Muscle layer of colon (tissue), 2 donors: ENCODE data around the gene RAI1.

Source experiments
- H3K27ac ChIP-seq: one replicate; pipeline ENCODE4 v1.7.0; 2013; ENCODE audit warnings: low read depth, mild to moderate bottlenecking, low read length, moderate library complexity
- H3K27me3 ChIP-seq, 2 donors: one replicate each; pipeline ENCODE4 v1.7.0; 2013; ENCODE audit warnings: low read length in 2 of 2, mild to moderate bottlenecking in 2 of 2; ENCODE audit not compliant: insufficient read depth in 2 of 2, control insufficient read depth in 1 of 2
- H3K36me3 ChIP-seq: one replicate; pipeline ENCODE4 v1.7.0; 2013; ENCODE audit warnings: mild to moderate bottlenecking, low read length; ENCODE audit not compliant: insufficient read depth
- H3K4me1 ChIP-seq: one replicate; pipeline ENCODE4 v1.7.0; 2013; ENCODE audit warnings: mild to moderate bottlenecking, low read length; ENCODE audit not compliant: insufficient read depth
- H3K4me3 ChIP-seq, 2 donors: one replicate each; pipeline ENCODE4 v1.7.0; 2013; ENCODE audit warnings: low read length in 2 of 2, low read depth in 1 of 2, mild to moderate bottlenecking in 1 of 2, moderate library complexity in 1 of 2
- H3K9ac ChIP-seq: one replicate; pipeline ENCODE4 v1.7.0; 2013; ENCODE audit warnings: low read length
- H3K9me3 ChIP-seq: one replicate; pipeline ENCODE4 v1.7.0; 2013; ENCODE audit warnings: mild to moderate bottlenecking, low read length
- donor health status: abdominal sarcoma.
- donor health status: Adenocarcinoma of cecum.

Gene RAI1

DNA sequence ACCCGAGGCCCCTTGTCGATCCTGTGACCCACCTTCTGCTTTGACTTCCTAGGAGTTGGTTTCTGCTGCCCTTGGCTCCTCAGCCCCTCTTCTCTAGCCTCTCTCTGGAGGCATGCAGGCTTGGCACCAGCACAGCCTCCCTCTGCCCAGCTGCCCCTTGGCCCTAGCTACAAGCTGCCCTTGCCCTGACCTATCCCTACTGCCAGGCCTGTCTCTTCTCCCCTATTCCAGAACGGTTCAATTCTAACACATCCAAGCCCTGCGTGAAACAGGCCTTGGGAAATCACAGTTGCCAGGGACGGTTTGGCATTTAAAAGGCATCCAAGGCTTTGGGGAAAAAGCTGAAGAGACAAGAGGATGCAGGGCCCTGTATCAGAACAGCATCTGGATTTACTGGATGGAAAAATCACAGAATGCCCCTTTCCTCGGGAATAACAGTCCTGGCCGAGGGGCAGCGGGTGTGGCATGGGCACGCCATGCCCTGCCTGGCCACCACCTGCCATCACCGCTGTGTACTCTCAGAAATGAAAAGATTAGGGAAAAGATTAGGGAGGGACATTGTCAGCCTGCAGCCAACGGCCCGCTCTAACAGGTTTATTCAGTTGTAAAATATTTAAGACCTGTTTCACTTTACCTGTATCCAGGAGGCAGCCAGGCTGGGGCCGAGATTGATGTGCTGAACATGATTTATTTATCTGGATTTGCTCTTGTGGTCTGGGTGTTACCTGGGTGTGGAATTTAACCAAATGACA is 15.8 kb downstream of the RAI1 start:
- Histone ChIP-seq H3K36me3 (no peaks in the 10 kb centered on the region), H3K27me3 (no peaks in the 10 kb centered on the region), H3K4me3 (no peak overlapping the region), H3K9ac (no peak overlapping the region), H3K4me1 (peaks cover 80% of the 10 kb centered on the region), H3K9me3 (no peaks in the 10 kb centered on the region), H3K27ac (peak overlapping the region; percentile 95)

DNA sequence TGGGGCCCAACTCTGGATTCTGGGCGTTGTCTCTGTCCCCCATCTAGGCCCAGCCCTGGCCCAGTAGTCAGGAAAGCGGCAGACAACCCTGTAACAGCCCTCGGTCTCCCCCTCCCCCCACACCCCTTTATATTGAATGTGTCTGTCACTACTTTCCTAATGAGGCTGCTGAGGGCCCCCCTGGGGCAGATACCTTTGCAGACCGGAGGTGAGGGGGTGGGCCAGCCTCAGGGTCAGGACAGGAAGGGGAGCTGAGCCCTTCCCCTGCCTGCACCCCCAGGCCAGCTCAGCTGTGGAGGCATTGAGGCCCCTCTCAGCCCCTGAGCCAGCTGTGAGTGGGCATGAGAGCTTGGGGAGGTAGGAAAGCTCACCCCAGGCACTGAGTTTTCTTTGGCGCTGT is 17.1 kb downstream of the RAI1 start:
- H3K9me3 ChIP-seq = no peaks in the 10 kb centered on the region
- no peaks in the 10 kb centered on the region for H3K36me3 ChIP-seq
- H3K27me3 ChIP-seq = no peaks in the 10 kb centered on the region
- no peak overlapping the region for H3K4me3 ChIP-seq
- H3K27ac ChIP-seq = peak overlapping the region; percentile 95
- H3K9ac ChIP-seq = peak overlapping the region; percentile 66
- H3K4me1 ChIP-seq = peaks cover 84% of the 10 kb centered on the region

DNA sequence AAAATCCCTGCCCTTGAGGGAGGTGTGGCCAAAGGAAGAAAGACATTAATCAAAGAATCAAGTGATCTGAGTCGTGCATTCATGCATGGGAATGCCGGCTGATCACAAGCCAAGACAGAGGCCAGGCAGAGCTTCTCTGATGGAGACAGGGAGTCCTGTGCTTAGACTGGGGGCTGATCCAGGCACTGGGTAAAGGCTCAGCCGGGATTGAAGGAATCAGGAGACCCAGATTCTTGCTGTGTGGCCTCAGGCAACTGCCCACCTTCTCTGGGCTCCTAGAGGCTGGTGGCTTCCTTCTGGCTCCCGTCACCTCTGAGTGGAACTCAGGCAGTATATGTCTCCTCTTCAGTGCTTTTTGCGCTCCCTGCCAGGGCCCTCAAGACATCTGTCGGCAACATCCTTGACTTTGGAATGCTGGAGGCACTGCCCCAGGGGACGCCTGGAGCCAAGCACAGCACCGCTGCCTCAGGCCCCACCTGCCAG is 17.7 kb downstream of the RAI1 start:
- Histone ChIP-seq H3K9me3 (no peaks in the 10 kb centered on the region), H3K9ac (peak overlapping the region; percentile 66), H3K4me3 (no peak overlapping the region), H3K27ac (peak overlapping the region; percentile 90), H3K27me3 (no peaks in the 10 kb centered on the region), H3K36me3 (no peaks in the 10 kb centered on the region), H3K4me1 (peaks cover 84% of the 10 kb centered on the region)

DNA sequence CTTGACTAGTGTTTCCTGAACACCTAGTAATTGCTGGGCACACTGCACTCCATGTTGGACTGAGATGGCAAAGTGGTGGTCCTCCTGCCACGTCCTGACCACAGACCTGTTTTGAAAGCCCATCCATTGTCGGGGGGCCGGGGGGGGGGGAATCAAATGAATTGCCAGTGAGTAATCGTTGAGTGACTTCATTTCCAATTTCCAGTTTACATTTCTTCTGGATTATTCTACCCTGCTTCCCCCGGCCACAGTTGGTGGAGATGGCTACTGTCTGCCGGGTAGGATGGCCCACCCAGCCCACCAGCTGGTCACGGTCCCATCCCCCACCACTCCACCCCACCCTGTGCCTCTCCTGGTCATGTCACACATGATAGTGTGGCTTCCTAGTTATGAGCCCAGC is 18.2 kb downstream of the RAI1 start:
- Histone ChIP-seq H3K27ac (peak overlapping the region; percentile 90), H3K9ac (peak overlapping the region; percentile 66), H3K4me1 (peaks cover 82% of the 10 kb centered on the region)

DNA sequence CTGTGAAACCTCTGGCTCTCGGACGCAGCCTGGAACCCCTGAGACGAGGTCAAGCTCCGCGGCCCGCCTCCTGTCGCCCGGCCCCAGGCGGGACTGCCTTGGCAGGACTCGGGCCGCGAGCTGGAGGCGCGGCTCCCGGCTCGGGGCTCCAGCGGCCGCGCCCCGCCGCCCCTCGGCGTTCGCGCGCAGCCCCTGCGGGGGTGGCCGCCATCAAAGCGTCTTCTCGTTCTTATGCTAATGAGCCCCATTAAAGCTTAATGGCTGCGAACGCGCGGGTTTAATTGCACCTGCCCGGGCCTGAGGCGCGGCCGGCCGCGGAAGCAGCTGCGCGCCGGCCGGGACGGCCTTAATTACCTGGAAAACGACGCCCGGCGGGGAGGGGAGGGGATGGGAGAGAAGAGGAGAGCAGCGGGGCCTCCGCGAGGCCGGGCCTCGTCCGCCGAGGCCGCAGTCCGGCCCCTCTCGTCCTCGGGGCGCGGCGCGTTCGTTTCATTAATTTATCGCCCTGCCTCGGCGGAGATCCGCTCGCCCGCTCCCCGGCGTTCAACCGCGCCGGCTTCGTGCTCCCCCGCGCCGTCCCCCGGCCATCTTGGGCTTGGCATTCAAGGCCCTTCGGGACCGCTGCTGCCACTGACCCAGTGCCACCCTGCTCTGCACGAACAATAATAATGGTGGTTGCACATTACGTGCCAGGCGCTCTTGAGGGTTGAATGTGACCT is 19.2 kb downstream of the RAI1 start:
- H3K9me3 ChIP-seq = no peaks in the 10 kb centered on the region
- H3K4me3 ChIP-seq = peak overlapping the region; percentile 23 to 53
- peaks cover 80% of the 10 kb centered on the region for H3K4me1 ChIP-seq
- H3K36me3 ChIP-seq = no peaks in the 10 kb centered on the region
- H3K27me3 ChIP-seq = no peaks in the 10 kb centered on the region
- peak overlapping the region; percentile 77 for H3K27ac ChIP-seq
- H3K9ac ChIP-seq = peak overlapping the region; percentile 7

More for the DNA sequence above, 18.2 kb downstream of the RAI1 start:
- no peaks in the 10 kb centered on the region for H3K36me3 ChIP-seq
- H3K9me3 ChIP-seq = no peaks in the 10 kb centered on the region
- H3K4me3 ChIP-seq = peak overlapping the region in 1 of 2 donors; percentile 53
- no peaks in the 10 kb centered on the region for H3K27me3 ChIP-seq

DNA sequence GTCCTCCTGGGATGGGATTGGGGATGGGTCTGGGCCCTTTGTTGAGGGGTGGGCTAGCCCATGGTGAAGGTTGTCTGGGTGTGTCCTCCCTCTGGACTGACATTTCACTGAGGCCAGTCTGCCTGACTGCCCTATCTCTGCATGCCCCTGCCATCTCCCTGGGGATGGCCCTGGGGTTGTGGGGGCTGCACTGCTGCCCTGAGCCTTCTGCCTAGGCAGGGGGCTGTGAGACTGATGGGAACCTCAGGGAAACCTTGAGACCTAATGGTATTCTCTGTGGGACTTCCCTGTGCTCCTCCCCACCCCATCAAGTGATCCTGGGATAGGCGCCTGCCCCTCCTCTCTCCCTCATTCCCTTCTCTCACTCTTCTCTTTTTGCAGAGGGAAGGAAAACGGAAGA is 19.9 kb downstream of the RAI1 start:
- Histone ChIP-seq H3K9ac (no peak overlapping the region), H3K36me3 (no peaks in the 10 kb centered on the region), H3K27ac (peak overlapping the region; percentile 6), H3K27me3 (no peaks in the 10 kb centered on the region), H3K9me3 (no peaks in the 10 kb centered on the region), H3K4me3 (peak overlapping the region; percentile 23 to 53), H3K4me1 (peaks cover 73% of the 10 kb centered on the region)

DNA sequence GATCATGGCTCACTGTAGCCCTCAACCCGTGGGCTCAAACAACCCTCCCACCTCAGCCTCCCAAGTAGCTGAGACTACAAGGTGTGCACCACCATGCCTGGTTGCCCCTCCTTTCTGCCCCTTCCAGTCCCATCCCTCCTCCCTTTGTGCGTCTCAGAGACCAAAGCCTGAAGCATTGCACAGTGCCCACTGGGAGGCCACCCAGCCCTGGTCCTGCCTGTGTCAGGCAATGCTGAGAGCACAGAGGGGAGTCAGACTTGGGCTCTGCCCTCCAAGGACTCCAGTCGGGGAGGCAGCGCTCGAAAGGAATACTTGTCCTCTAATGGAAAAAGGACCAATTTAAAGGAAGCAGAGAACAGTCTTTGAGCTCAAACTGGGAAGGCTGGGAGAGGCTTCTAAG is 20.4 kb downstream of the RAI1 start:
- Histone ChIP-seq H3K27me3 (no peaks in the 10 kb centered on the region), H3K36me3 (no peaks in the 10 kb centered on the region), H3K27ac (peak overlapping the region; percentile 12), H3K9ac (no peak overlapping the region), H3K4me3 (no peak overlapping the region), H3K9me3 (no peaks in the 10 kb centered on the region), H3K4me1 (peaks cover 68% of the 10 kb centered on the region)

DNA sequence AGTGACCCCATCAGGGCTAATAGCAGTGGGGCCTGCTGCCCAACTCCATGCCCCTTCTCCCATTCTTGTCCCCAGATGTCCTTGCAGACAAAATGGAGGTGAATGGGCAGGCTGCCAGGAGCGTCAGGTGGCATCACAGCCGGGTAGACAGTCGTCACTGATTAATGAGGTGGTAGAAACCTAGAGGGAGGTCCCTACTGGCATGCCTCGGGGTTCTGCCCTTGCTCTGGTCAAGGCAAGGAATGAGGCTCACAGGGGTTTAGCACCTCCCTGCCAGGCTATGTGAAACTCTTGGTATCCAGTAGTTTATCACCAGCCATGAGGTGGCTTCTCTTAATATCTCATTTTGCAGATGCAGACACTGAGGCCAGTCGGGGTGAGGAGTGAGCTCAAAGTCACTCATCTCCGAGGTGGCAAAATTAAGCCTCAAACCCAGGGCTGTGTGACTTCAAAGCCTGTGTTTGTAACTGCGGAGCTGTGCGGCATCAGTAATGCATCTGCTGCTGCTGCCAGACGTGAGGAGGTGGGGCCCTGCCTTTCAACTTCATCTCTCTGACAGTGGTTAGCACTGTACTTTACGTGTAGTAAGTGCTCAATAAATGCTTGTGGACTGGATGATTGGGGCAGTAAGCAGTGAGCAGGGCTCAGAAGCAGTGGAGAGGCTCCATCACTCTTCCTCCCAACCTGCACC is 21.3 kb downstream of the RAI1 start:
- no peaks in the 10 kb centered on the region for H3K36me3 ChIP-seq
- no peak overlapping the region for H3K27ac ChIP-seq

DNA sequence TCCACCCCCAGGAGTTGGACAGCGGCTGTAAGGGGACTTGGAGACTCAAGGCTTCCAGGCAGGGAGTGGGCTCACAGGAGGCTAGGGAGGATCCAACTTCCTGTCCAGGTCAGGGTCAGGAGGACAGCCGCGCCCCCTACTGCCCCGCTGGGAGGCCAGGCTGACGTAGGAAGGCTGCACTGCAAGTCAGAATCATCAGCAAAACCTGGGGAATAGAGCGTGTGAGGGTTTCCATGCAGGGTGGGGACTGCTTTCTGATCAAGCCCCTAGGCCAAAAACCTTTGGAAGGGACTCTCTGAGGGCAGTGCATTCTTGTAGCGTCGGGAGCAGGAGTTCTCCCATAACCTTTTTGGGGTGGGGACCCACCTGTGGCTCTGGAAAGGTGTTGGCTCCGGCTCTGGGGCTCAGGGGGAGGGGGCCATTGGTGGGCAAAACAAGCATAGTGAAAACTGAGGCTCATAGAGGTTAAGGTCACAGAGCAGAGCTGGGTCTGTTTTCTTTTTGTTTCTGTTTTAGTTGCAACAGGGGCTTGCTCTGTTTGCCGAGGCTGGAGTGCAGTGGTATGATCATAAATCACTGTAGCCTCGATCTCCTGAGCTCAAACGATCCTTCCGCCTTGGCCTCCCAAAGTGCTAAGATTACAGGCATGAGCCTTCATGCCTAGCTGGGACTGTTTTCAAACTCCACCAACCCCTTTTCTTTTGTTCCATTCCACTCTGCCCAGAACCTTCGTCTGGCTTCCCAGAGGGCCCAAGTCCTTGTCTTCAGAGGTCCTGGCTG is 22.1 kb downstream of the RAI1 start:
- Histone ChIP-seq H3K9ac (no peak overlapping the region), H3K27me3 (no peaks in the 10 kb centered on the region), H3K36me3 (no peaks in the 10 kb centered on the region), H3K4me3 (no peak overlapping the region), H3K27ac (no peak overlapping the region), H3K9me3 (no peaks in the 10 kb centered on the region), H3K4me1 (peaks cover 51% of the 10 kb centered on the region)

More for the DNA sequence above, 21.3 kb downstream of the RAI1 start:
- Histone ChIP-seq H3K4me1 (peaks cover 59% of the 10 kb centered on the region), H3K27me3 (no peaks in the 10 kb centered on the region), H3K4me3 (no peak overlapping the region), H3K9ac (no peak overlapping the region), H3K9me3 (no peaks in the 10 kb centered on the region)

DNA sequence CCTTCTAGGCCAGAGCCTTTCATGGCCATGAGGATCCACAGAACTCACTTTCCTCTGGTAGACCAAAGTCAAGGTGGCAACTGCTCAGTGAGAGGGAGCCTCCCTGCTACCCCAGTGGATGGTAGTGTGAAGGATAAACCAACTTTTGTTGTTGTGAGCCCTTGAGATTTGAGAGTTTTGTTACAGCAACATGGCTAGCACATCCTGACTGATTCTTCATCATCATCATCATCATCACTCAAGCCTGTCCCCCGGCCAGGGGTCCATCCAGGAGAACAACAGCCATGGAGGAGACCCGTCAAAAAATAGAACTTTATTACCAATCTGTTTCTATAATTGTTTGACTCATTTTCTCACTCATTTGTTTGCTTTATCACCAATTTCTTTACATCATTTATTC is 23.7 kb downstream of the RAI1 start:
- no peaks in the 10 kb centered on the region for H3K27me3 ChIP-seq
- peaks cover 36% of the 10 kb centered on the region for H3K4me1 ChIP-seq
- H3K4me3 ChIP-seq = no peak overlapping the region
- H3K9ac ChIP-seq = no peak overlapping the region
- no peak overlapping the region for H3K27ac ChIP-seq
- H3K36me3 ChIP-seq = no peaks in the 10 kb centered on the region
- H3K9me3 ChIP-seq = no peaks in the 10 kb centered on the region
